PC-9 (cell line): ENCODE results near the gene C17orf58. TPM values are rescaled to one million over a fixed set of nuclear protein-coding genes. Genes with fewer than 3 reads are reported as not detected.

Experiments used
- BruUV-seq: library from RNA; stranded (reverse); fragments of 400-500 nt; replicated peaks from 2 replicates; lab custom pipeline; 2021; lab: Mats Ljungman, UMichigan
- CTCF ChIA-PET: fragments of 300-600 bp; sonication (Branson Sonifier 250); formaldehyde crosslinking; loops from one replicate; lab custom pipeline; 2022; ENCODE audit warnings: antibody characterized with exemption; lab: Charles Lee
- POLR2A ChIA-PET: fragments of 300-600 bp; sonication (Branson Sonifier 250); formaldehyde crosslinking; loops from one replicate; lab custom pipeline; 2022; ENCODE audit warnings: antibody characterized with exemption; ENCODE audit not compliant: unreplicated experiment; lab: Charles Lee
- DNase-seq, 2 experiments: peaks; one replicate each; pipeline versions ENCODE4 v3.0.0 to v3.0.0-alpha.2; 2015 to 2022; ENCODE audit warnings: mixed read lengths in 1 of 2
- H2AFZ ChIP-seq: fragments of 200-600 bp; sonication (generic); 2 replicates; pipeline ENCODE4 v1.8.1; 2017; ENCODE audit warnings: antibody characterized with exemption
- H3F3A ChIP-seq: fragments of 200-600 bp; sonication (generic); 2 replicates; pipeline ENCODE4 v1.8.1; 2017; ENCODE audit warnings: antibody characterized with exemption, mild to moderate bottlenecking, low read depth; ENCODE audit not compliant: insufficient read depth
- H3K27ac ChIP-seq: fragments of 200-600 bp; sonication (generic); 2 replicates; pipeline ENCODE4 v1.6.1; 2016; ENCODE audit warnings: mixed run types
- H3K27me3 ChIP-seq: fragments of 200-600 bp; sonication (generic); 2 replicates; pipeline ENCODE4 v1.6.1; 2016; ENCODE audit warnings: low read depth, mixed run types; ENCODE audit not compliant: insufficient read depth
- H3K36me3 ChIP-seq: fragments of 200-600 bp; sonication (generic); 2 replicates; pipeline ENCODE4 v1.6.1; 2016; ENCODE audit warnings: low read depth, mixed run types
- H3K4me1 ChIP-seq: fragments of 200-600 bp; sonication (generic); replicated peaks from 2 replicates; pipeline ENCODE4 v1.6.1; 2016; ENCODE audit warnings: mixed run types; ENCODE audit not compliant: insufficient read depth
- H3K4me2 ChIP-seq: fragments of 200-600 bp; sonication (generic); 2 replicates; pipeline ENCODE4 v1.6.1; 2017; ENCODE audit warnings: mixed run types
- H3K4me3 ChIP-seq: fragments of 200-600 bp; sonication (generic); 2 replicates; pipeline ENCODE4 v1.6.1; 2016; ENCODE audit warnings: mixed run types
- H3K79me2 ChIP-seq: fragments of 200-600 bp; sonication (generic); 2 replicates; pipeline ENCODE4 v1.6.1; 2017; ENCODE audit warnings: low read depth, mixed run types
- H3K9me2 ChIP-seq: fragments of 200-600 bp; sonication (generic); 2 replicates; pipeline ENCODE4 v1.8.1; 2017; ENCODE audit warnings: mild to moderate bottlenecking; ENCODE audit not compliant: insufficient read depth
- H3K9me3 ChIP-seq: fragments of 200-600 bp; sonication (generic); 2 replicates; pipeline ENCODE4 v1.8.1; 2016; ENCODE audit warnings: low read depth; ENCODE audit not compliant: insufficient read depth
- H4K20me1 ChIP-seq: fragments of 200-600 bp; sonication (generic); 2 replicates; pipeline ENCODE4 v1.8.1; 2017; ENCODE audit not compliant: insufficient read depth
- CTCF ChIP-seq: fragments of 200-600 bp; sonication (generic); conservative IDR thresholded peaks from 2 replicates; pipeline ENCODE4 v1.6.1; 2017; ENCODE audit warnings: mixed run types, antibody characterized with exemption, mild to moderate bottlenecking, moderate library complexity
- EZH2 ChIP-seq: fragments of 200-600 bp; sonication (generic); IDR thresholded peaks from 2 replicates; pipeline ENCODE4 v1.8.0; 2017; ENCODE audit warnings: antibody characterized with exemption, low read depth
- intact Hi-C: fragments of 100-400 bp; cut with micrococcal nuclease; formaldehyde crosslinking; loops from one replicate; pipeline ENCODE4 v1.10.0; 2022; ENCODE audit not compliant: unreplicated experiment
- total RNA-seq: library from RNA; stranded (reverse); gene quantifications from 2 replicates; pipeline ENCODE4 v1.2.3, GENCODE V29; 2021

Gene C17orf58
- total RNA-seq, 1 experiment from 2014 or later = 14.5 TPM

DNA sequence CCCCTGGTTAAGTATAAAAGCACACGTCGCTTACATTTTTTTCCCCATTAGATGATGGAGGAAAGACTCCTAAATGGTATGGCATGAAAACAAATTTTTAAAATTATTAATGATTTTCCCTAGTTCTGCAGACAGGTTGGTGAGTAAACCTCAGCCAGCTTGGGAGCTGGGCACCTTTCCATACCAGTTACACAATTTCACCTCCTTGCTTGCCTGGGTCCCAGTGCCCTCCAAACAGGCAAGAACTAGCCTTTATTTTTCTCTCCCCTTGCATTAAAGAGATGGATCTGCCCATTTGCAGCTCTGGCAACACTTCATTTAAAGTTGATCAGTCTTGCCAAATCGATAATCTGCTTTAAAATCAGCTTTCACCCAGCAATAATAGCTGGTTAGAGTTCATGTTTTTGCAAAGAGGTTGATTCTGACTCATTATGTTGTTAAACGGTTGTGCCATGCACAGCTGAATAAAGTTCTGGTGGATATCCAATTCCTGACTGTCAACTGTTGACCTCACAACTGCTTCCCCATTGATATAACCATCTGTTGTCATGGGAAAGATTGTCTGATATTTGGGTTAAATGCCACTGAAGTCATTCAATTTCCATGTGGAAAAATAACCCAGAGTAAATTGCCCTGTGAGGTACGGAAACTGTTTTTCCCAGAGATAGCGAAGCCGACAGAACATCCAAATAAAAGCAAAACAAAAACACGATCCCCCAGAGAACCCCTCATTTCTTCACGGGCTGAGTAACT, 1.3 kb downstream of the C17orf58 start:
- H4K20me1 ChIP-seq = no peaks in the 10 kb centered on the region
- DNase-seq = peak in 1 of 2 experiments; percentile 77
- H3K4me3 ChIP-seq = peak overlapping the region; percentile 63; the same call in 1 of the 2 replicates
- H3K27ac ChIP-seq = peak overlapping the region; percentile 8; the same call in 1 of the 2 replicates
- ChIA-PET POLR2A (interaction anchor here (0.6 kb wide), 2 partner anchors 41 to 631 kb away, joined by 3 to 9 read pairs; no protein-coding TSS in a partner anchor), CTCF (interaction anchor here (0.5 kb wide), 1 partner anchor 338 kb away, joined by 3 read pairs; no protein-coding TSS in a partner anchor)
- TF ChIP-seq EZH2 = no peak
- TF ChIP-seq CTCF = no peak
- H3K36me3 ChIP-seq = 0 out of 2 replicates have a peak, but pooled peaks cover 3% of the 10 kb centered on the region
- peaks cover 42% of the 10 kb centered on the region for H3K4me1 ChIP-seq
- intact Hi-C loops = loop anchor here (2.0 to 10.0 kb wide), 3 partner anchors 24 to 210 kb away; partner anchors contain the start of gene KPNA2
- H2AFZ ChIP-seq = no peak overlapping the region
- peaks cover 51% of the 10 kb centered on the region for H3F3A ChIP-seq
- peak overlapping the region; percentile 79 for H3K4me2 ChIP-seq
- BruUV-seq = no TSS peak
- H3K79me2 ChIP-seq = no peaks in the 10 kb centered on the region
- no peaks in the 10 kb centered on the region for H3K27me3 ChIP-seq
- no peaks in the 10 kb centered on the region for H3K9me3 ChIP-seq
- H3K9me2 ChIP-seq = no peaks in the 10 kb centered on the region

DNA sequence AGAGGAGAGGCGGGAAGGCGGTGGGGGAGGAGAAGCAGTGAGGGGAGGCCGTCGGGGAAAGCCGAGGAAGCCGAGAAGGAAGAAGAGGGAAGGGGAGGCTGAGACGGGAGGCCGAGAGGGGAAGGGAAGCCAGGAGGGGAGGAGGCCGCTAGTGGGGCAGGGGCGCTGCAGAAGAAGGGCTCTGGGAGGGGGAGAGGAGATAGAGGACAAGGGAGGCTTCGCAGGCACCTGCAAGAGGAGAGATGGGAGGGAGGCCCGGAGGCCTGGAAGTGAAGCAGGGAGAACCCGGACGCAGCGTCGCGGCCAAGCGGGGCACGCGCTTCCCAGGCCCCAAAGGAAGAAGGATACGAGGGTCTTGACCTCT, 2.3 kb downstream of the C17orf58 start:
- TF ChIP-seq EZH2 = no peak
- no peak for TF ChIP-seq CTCF
- Histone ChIP-seq H3K4me2 (peak overlapping the region; percentile 79), H4K20me1 (no peaks in the 10 kb centered on the region), H3F3A (peaks cover 41% of the 10 kb centered on the region), H3K9me2 (no peaks in the 10 kb centered on the region), H3K9me3 (no peaks in the 10 kb centered on the region), H3K27ac (peak overlapping the region; percentile 78), H3K4me1 (peaks cover 31% of the 10 kb centered on the region), H3K4me3 (peak overlapping the region; percentile 63), H3K36me3 (0 out of 2 replicates have a peak, but pooled peaks cover 3% of the 10 kb centered on the region), H3K79me2 (no peaks in the 10 kb centered on the region), H3K27me3 (no peaks in the 10 kb centered on the region), H2AFZ (peak overlapping the region; percentile 91)
- ChIA-PET CTCF (interaction anchor here (0.6 kb wide), 1 partner anchor 150 kb away, joined by 6 read pairs; no protein-coding TSS in a partner anchor), POLR2A (no interaction called here)
- intact Hi-C loops = loop anchor here (1.0 to 10.0 kb wide), 4 partner anchors 25 to 1333 kb away; partner anchors contain the start of gene ABCA5
- no peak for DNase-seq
- no TSS peak for BruUV-seq

- H3K79me2 ChIP-seq = no peaks in the 10 kb centered on the region
- peak overlapping the region; percentile 67 for H3K4me3 ChIP-seq
- no peaks in the 10 kb centered on the region for H3K27me3 ChIP-seq
- no peak for TF ChIP-seq EZH2
- no peak for TF ChIP-seq CTCF
- no peaks in the 10 kb centered on the region for H3K9me2 ChIP-seq
- peak overlapping the region; percentile 81 for H3K4me2 ChIP-seq
- peak overlapping the region; percentile 98 for H2AFZ ChIP-seq
- 0 out of 2 replicates have a peak, but pooled peaks cover 3% of the 10 kb centered on the region for H3K36me3 ChIP-seq
- peak; percentile 46 to 86 for DNase-seq
- CTCF ChIA-PET = interaction anchor here (0.6 kb wide), 1 partner anchor 150 kb away, joined by 6 read pairs; no protein-coding TSS in a partner anchor
- H4K20me1 ChIP-seq = no peaks in the 10 kb centered on the region
- TSS peak; percentile 69 for BruUV-seq
- H3K27ac ChIP-seq = peak overlapping the region; percentile 78
- intact Hi-C loops = loop anchor here (1.0 to 10.0 kb wide), 3 partner anchors 108 to 1333 kb away; partner anchors contain the start of gene ABCA5
- no peaks in the 10 kb centered on the region for H3K9me3 ChIP-seq
- H3K4me1 ChIP-seq = peaks cover 26% of the 10 kb centered on the region
- POLR2A ChIA-PET = no interaction called here
- peaks cover 37% of the 10 kb centered on the region for H3F3A ChIP-seq
Observed at GRCh38 chr17:67993153-67993997, 2.9 kb downstream of the C17orf58 start.
